ENCODE measurements around the gene MSI2.

Gene MSI2

GRCh38 chr17:57518587-57519581 is 262.6 kb downstream of the MSI2 start:
- POLR2A ChIA-PET, result no interaction called here
- TF ChIP-seq FOXM1 (IDR thresholded peaks at IDR 0.05; ENCODE audit: borderline replicate concordance) (no peak), SP1 (IDR thresholded peaks at IDR 0.05) (no peak), LEF1 (IDR thresholded peaks at IDR 0.05; ENCODE audit: borderline replicate concordance) (no peak), PKNOX1 (IDR thresholded peaks at IDR 0.05) (no peak), HDGF (IDR thresholded peaks at IDR 0.05; ENCODE audit: borderline replicate concordance) (no peak), ELF4 (IDR thresholded peaks at IDR 0.05) (no peak), FOXA1 (IDR thresholded peaks at IDR 0.05) (no peak), ZNF384 (IDR thresholded peaks at IDR 0.05) (no peak), L3MBTL2 (conservative IDR thresholded peaks at IDR 0.05) (no peak), SUZ12 (IDR thresholded peaks at IDR 0.05) (no peak), CTBP1 (IDR thresholded peaks at IDR 0.05; ENCODE audit: borderline replicate concordance) (no peak), TARDBP (IDR thresholded peaks at IDR 0.05) (no peak), ARNT (IDR thresholded peaks at IDR 0.05) (no peak), BHLHE40 (IDR thresholded peaks at IDR 0.05; ENCODE audit: borderline replicate concordance) (no peak)
- CTCF ChIA-PET, result no interaction called here
- DNase-seq (ENCODE audit: extremely low spot score), result no peak

- no peak for DNase-seq (ENCODE audit: extremely low spot score)
- TF ChIP-seq SP1 (IDR thresholded peaks at IDR 0.05), result no peak
- no peak for TF ChIP-seq CTBP1 (IDR thresholded peaks at IDR 0.05; ENCODE audit: borderline replicate concordance)
- no peak for TF ChIP-seq FOXA1 (IDR thresholded peaks at IDR 0.05)
- no peak for TF ChIP-seq ZNF384 (IDR thresholded peaks at IDR 0.05)
- no peak for TF ChIP-seq PKNOX1 (IDR thresholded peaks at IDR 0.05)
- TF ChIP-seq FOXK2 (IDR thresholded peaks at IDR 0.05), result no peak
- no peak for TF ChIP-seq TARDBP (IDR thresholded peaks at IDR 0.05)
- no peak for TF ChIP-seq L3MBTL2 (conservative IDR thresholded peaks at IDR 0.05)
- TF ChIP-seq LEF1 (IDR thresholded peaks at IDR 0.05; ENCODE audit: borderline replicate concordance), result no peak
- no peak for TF ChIP-seq BHLHE40 (IDR thresholded peaks at IDR 0.05; ENCODE audit: borderline replicate concordance)
- TF ChIP-seq HDGF (IDR thresholded peaks at IDR 0.05; ENCODE audit: borderline replicate concordance), result no peak
- TF ChIP-seq FOXM1 (IDR thresholded peaks at IDR 0.05; ENCODE audit: borderline replicate concordance), result no peak
- TF ChIP-seq ARNT (IDR thresholded peaks at IDR 0.05), result no peak
- no peak for TF ChIP-seq SUZ12 (IDR thresholded peaks at IDR 0.05)
- no peak for TF ChIP-seq NFRKB (IDR thresholded peaks at IDR 0.05)
- no peak for TF ChIP-seq ELF4 (IDR thresholded peaks at IDR 0.05)
- POLR2A ChIA-PET, result no interaction called here
- CTCF ChIA-PET, result no interaction called here
Measured at GRCh38 chr17:57519800-57520199, 263.5 kb downstream of the MSI2 start.

- no peak for DNase-seq (ENCODE audit: extremely low spot score)
- TF ChIP-seq BHLHE40 (IDR thresholded peaks at IDR 0.05; ENCODE audit: borderline replicate concordance), result no peak
- no peak for TF ChIP-seq PKNOX1 (IDR thresholded peaks at IDR 0.05)
- no peak for TF ChIP-seq ZNF384 (IDR thresholded peaks at IDR 0.05)
- no peak for TF ChIP-seq L3MBTL2 (conservative IDR thresholded peaks at IDR 0.05)
- ChIA-PET CTCF (interaction anchor here (0.6 to 0.7 kb wide), 2 partner anchors 103 to 451 kb away, joined by 3 read pairs; no protein-coding TSS in a partner anchor), POLR2A (no interaction called here)
Measured at GRCh38 chr17:57521606-57522005, 265.3 kb downstream of the MSI2 start.

GRCh38 chr17:57522042-57523005 is 266.0 kb downstream of the MSI2 start:
- ChIA-PET CTCF (interaction anchor here (0.6 kb wide), 1 partner anchor 451 kb away, joined by 3 read pairs; no protein-coding TSS in a partner anchor), POLR2A (no interaction called here)
- no peak for DNase-seq (ENCODE audit: extremely low spot score)
- TF ChIP-seq FOXM1 (IDR thresholded peaks at IDR 0.05; ENCODE audit: borderline replicate concordance) (no peak), SUZ12 (IDR thresholded peaks at IDR 0.05) (no peak), SP1 (IDR thresholded peaks at IDR 0.05) (no peak), FOXA1 (IDR thresholded peaks at IDR 0.05) (no peak)

GRCh38 chr17:57523926-57524632 is 267.8 kb downstream of the MSI2 start:
- POLR2A ChIA-PET, result no interaction called here
- DNase-seq (ENCODE audit: extremely low spot score), result no peak
- CTCF ChIA-PET, result no interaction called here
- TF ChIP-seq SP1 (IDR thresholded peaks at IDR 0.05) (no peak), L3MBTL2 (conservative IDR thresholded peaks at IDR 0.05) (no peak), FOXA1 (IDR thresholded peaks at IDR 0.05) (no peak), ELF4 (IDR thresholded peaks at IDR 0.05) (no peak), BHLHE40 (IDR thresholded peaks at IDR 0.05; ENCODE audit: borderline replicate concordance) (no peak), ZNF384 (IDR thresholded peaks at IDR 0.05) (no peak), FOXK2 (IDR thresholded peaks at IDR 0.05) (no peak), PKNOX1 (IDR thresholded peaks at IDR 0.05) (no peak), LEF1 (IDR thresholded peaks at IDR 0.05; ENCODE audit: borderline replicate concordance) (no peak), TARDBP (IDR thresholded peaks at IDR 0.05) (no peak), HDGF (IDR thresholded peaks at IDR 0.05; ENCODE audit: borderline replicate concordance) (no peak), FOXM1 (IDR thresholded peaks at IDR 0.05; ENCODE audit: borderline replicate concordance) (no peak), NFRKB (IDR thresholded peaks at IDR 0.05) (no peak), SUZ12 (IDR thresholded peaks at IDR 0.05) (no peak), ARNT (IDR thresholded peaks at IDR 0.05) (no peak), CTBP1 (IDR thresholded peaks at IDR 0.05; ENCODE audit: borderline replicate concordance) (no peak)

Data from HEK293T (cell line).